HG03565 (cell line): ENCODE data around the gene TTC31.

Source experiments
- ATAC-seq: cut with Tn5 transposase; IDR thresholded peaks from one replicate; pipeline ENCODE4 v1.9.1; 2021; ENCODE audit warnings: mild to moderate bottlenecking, moderate library complexity; ENCODE audit not compliant: unreplicated experiment

Gene TTC31

DNA sequence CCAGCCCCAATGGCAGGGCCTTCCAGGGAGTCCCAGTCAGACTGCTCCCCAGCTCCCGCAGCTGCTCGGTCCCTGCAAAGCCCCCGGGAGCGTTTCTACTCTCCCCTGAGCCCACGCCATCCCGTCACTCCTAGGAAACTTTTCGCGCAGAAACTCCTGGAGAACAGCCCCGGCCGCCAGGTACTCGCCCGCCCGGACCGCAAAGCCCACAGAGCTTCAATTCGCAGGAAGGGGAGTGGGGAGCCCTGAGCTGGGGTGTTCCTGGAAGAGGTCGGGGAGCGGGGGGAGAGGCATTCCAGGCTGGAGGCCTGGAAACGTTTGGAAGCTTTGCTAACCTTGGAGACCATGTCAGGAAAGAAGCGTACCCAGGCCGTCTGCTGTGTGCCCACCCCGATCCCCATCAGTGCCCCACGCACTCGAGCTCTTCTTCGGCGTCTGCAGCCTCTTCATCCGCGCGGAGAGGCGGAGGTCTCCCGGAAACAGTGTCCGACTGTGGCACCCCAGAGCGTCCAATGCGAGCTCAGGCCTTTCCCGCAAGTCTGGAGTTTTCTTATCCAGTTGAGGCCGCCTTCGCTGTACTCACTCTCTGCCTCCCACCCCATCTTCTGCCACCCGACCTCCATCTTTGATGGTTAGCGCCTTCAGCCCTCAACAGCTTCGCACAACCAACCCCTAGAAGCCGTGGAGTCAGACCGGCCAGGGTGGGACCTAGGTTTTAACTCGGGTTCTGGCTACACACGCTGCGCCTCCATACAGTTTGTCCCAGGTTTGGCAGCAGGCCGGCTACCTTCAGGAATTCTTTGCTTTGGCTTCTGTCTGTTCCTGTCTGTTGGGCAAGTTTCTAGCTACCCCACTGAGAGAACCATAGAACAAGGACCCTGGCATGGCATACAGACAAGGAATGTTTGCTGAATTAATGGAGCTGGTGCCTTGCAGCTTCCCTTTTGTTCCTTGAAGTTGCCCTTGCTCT is 20.9 kb downstream of the TTC31 start:
- ATAC-seq, result no peak

DNA sequence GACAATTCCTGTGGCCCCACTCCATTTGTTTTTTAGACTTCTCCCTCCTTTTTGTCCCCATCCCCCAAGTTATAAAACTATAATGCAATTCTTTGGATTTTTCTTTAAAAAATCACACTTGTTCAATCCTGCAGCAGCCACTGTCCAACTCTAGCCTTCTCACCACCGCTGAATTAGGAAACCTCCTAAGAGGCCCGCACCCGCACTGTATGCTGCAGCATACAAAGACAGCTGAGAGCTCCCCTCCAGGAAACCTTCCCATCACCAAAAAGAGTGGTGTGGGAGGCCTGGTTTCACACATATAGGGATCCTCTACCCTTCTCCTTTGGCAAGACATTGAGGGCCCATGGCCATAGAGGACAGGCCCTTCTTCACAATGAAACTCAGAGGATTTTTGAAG is 21.7 kb downstream of the TTC31 start:
- ATAC-seq, result no peak

DNA sequence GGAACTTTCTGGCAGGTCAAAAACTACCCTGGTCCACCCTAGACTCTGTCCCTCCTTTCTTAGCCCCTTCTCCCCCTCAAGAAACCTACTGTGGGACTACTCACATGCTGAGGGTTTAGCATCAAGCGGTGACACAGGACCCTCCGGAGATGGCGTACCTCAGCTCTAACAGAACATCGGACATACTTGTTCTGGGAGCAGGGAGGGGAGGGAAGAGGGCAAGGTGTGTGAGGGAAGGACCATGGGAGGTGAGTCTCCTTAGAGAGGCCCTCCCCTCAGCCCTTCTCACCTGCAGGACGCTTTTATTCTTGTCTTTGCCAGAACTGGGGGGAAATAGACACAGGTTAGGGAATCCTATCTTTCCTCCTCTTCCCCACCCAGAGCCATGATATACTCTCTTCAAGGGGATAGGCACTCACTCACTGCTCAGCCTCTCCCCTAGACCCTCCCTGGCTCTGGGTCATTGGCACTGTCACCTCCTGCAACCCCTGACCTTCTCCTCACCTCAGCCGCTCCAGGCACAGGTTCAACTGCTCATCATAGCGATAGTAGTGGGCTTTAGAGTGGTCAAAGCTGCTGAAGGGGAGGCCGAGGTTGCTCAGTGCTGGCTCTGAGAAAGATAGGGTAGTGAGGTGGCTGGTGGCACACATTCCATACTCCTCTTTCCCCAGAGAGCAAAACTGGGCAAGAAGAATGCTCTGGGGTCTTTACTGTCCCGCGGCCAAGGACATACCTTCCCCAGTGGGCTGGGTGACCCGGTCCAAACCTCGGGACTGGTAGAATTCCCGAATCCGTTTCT is 22.8 kb downstream of the TTC31 start:
- no peak for ATAC-seq

DNA sequence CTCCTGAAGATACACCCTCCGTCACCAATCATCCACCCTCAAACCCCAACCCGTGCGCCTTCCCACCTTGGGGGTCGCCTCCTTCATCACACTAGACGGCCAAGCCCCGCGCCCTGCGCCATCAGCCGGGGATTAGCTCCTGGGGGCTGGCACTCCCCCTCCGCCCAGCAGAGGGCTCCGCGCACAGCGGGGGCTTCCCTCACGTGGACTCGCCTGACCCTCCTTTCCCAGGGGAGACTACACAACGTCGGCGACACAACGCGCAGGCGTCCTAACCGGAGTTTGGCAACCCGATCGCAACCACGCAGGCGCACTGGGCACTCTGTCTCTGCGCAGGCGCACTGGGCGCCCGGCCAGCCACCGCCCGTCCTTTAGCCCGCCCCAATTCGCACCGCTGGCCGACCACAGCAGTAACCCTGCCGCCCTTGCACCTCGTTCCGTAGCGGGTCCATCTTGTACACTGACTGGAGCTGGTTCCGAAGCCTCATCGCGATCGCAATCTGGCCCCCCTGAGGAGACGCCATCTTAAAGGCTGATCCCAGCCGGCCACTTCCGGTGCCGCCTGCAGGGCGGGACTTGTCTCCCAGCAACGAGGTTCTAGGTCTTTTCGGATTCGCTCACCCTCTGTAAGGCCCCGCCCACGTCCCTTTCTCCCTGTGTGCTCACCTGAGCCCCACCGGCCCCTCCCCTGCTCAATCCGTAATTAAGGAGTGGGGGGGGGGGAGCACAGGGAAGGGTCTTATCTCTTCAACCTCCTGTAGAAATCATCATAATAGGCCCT is 24.5 kb downstream of the TTC31 start, which contains the start of gene PCGF1:
TSS of gene PCGF1 (minus strand) at position 551 of the 781 bp plus-strand sequence. CDS start at position 524, 27 bp downstream.
- peak; percentile 87 for ATAC-seq

- peak; percentile 1 for ATAC-seq
These were observed 25.1 kb downstream of the TTC31 start for GRCh38 chr2:74507926-74508520.

GRCh38 chr2:74510272-74510671 is 27.4 kb downstream of the TTC31 start:
- no peak for ATAC-seq

DNA sequence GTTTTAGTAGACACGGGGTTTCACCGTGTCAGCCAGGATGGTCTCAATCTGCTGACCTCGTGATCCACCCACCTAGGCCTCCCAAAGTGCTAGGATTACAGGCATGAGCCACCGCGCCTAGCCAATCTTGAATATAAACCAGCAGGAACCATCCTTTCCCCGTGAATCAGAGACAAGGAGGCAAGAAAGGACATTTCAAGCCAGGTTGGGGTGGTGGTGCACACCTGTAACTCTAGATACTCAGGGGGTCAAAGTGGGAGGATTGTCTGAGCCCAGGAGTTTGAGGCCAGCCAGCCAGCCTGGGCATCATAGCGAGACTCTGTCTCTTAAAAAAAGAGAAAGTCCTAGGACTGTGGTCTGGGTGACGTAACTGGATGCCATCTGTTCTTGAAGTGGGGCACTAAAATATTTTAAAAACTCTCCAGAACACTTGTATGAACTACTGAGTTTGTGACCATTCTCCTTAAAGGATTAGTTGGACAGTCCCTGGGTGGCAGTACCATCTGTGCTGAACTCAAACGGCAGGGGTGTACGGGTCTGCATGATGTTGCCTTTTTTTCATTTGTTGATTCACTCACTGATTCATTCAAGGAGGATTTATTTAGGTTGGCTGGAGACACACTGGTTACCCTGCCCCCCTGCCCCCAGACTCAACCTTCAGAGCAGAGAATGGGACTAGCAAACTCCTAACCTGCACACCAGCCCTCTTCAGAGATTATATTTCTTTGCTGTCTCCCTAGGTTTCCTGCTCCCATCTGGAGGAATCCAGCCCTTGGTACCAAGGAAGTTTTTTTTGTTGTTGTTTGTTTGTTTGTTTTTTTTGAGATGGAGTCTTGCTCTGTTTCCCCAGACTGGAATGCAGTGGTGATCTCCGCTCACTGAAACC is 28.5 kb downstream of the TTC31 start:
- no peak for ATAC-seq

- ATAC-seq, result no peak
These were observed 30.1 kb downstream of the TTC31 start for GRCh38 chr2:74512744-74513604.

DNA sequence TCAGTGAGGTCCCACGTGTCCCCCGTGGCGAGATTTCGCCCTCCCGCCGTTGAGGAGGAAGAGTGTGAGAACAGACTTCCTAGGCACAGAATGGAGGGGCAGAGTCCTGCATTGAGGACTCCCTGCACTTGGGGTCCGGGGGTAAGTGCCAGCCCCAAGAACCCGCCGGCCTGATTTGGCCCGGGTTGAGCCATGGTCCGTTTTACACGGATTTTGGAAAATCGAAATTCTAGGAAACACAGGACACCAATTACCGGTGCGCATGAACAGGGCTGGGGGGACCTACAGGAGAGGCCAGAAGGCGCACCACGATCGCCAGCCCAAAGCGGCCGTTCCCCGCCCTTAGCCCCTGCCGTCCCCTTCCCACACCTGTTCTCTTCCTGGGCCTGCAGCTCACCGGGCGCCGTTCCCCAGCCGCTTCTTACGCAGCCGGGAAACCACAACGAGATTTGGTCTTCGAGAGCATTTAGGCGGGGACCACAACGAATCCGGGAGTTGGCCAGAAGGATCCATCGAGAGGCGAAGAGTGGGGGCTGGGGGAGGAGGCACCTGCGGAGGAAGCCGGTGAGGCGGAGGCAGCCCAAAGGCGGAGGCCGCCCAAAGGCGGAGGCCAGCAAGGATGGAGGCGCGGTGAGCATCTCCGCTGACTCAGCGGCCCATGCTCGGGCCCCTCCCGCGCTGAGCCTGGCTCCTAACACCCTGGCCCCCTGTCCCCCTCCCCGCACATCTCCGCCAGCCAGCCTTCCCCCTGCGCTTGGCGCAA is 30.9 kb downstream of the TTC31 start:
- no peak for ATAC-seq

- ATAC-seq, result no peak
These were observed 31.7 kb downstream of the TTC31 start, which contains the start of gene TLX2 for GRCh38 chr2:74514368-74515270. TSS of gene TLX2 (plus strand) at chr2:74514450. CDS start at chr2:74514807, 357 bp downstream.

DNA sequence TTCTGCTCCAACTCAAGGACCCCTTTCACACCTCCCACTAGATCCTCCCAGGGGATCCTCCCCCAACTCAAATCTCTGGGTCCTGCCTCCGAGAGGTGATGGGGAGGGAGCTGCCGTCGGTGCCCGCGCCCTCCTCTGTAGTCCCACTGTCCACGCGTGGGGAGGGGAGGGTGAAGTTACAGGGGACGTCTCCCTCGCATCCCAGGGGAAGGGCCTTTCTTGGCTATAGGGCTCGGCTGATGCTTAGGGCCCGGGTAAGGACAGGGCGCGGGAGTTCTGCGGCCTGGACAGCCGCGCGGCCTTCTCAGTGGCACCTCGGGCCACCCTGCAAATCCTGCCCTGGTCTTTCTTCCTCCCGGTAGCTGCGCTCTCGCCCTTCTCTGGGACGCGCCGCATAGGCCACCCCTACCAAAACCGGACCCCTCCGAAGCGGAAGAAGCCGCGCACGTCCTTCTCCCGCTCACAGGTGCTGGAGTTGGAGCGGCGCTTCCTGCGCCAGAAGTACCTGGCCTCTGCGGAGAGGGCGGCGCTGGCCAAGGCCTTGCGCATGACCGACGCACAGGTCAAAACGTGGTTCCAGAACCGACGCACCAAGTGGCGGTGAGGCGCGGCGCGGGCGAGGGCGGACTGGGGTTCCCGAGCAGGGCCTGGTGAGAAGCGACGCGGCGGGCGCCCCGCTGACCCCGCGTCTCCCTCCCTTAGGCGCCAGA is 32.5 kb downstream of the TTC31 start:
- no peak for ATAC-seq

GRCh38 chr2:74515981-74516633 is 33.2 kb downstream of the TTC31 start:
- ATAC-seq, result no peak

DNA sequence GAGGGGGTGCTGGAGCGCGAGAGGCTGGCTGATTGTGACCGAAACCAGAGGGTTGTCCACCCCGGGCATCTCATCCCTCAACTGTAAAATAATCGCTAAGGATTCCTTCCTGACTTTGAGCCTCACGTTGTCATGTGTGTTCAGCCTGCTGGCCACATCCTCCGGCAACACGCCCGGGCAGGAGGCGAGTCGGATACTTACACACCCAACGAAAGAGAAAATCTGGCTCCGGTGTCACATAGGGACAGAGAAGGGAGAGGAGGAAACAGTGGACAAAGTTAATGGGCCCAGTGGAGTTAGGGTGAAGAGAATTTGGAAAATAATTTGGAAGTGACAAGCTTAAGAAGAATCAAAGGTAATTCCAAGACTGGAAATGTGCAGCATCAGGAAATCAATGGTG is 33.8 kb downstream of the TTC31 start:
- ATAC-seq, result no peak

DNA sequence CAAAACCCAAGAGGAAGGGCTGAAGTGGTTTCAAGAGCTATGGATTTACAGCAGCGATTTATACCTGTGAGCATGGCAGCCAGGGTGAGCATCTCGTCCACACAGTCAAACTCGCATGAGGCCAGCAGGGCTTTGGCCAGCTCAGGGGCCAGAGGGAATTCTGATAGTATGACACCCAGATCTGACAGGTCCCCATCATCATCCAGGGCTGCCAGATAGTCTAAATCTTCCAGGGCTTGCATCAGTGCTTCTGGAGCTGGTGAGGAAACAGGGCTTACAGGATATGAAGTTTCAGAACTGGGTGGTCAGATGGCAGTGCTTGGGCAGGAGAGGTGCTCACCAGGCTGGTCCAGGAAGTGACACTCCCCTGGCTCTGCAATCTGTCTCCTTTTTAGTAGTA is 39.6 kb downstream of the TTC31 start:
- ATAC-seq, result no peak

- no peak for ATAC-seq
These were observed 41.1 kb downstream of the TTC31 start for GRCh38 chr2:74524005-74524404.
